HG03354 (cell line): ENCODE measurements around the gene GPR25.

Source experiments
- ATAC-seq: cut with Tn5 transposase; IDR thresholded peaks from one replicate; pipeline ENCODE4 v1.9.1; 2021; ENCODE audit warnings: mild to moderate bottlenecking; ENCODE audit not compliant: unreplicated experiment, poor library complexity, severe bottlenecking

Gene GPR25

DNA sequence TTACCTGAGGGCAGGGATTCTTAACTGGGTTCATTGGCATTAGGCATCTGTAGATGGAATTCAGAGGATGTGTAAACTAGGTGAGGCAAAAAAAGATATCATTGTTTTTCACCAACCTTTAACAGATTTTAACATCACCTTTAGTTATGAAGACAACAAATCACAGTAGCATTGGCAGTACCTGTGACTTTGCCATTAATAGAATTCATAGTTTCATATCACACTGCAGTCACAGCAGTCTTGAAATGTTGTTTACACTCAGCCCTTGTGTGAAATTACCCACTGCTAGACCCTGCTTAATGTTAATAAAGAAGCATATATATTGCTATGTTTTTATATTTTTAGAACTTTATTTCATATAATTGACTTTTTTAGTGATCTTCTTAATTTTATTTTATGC lies 20.2 kb downstream of the GPR25 start:
- no peak for ATAC-seq

DNA sequence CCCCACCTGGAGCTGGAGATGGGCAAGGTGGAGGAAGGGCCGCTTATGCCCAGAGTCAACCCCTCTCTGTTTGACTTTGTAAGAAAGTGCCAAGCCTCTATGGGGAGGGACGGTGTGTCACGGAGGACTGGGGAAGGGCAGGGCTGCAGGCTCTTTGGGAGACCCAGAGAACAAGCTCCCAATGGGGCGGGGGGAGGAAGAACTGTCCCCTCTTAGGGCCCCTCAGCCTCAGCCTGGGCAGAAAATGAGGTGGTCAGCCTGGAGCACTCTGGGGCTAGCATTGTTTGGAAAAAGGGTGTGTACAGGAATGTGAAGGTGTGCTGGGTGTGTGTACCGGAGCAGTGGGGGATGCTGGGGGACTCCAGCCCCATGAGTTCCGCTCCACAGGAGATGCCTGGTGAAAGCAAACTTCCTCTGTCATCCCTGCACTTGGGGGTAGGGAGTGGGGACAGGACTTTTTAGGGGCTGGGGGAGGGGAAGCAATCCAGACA lies 20.7 kb downstream of the GPR25 start:
- no peak for ATAC-seq

DNA sequence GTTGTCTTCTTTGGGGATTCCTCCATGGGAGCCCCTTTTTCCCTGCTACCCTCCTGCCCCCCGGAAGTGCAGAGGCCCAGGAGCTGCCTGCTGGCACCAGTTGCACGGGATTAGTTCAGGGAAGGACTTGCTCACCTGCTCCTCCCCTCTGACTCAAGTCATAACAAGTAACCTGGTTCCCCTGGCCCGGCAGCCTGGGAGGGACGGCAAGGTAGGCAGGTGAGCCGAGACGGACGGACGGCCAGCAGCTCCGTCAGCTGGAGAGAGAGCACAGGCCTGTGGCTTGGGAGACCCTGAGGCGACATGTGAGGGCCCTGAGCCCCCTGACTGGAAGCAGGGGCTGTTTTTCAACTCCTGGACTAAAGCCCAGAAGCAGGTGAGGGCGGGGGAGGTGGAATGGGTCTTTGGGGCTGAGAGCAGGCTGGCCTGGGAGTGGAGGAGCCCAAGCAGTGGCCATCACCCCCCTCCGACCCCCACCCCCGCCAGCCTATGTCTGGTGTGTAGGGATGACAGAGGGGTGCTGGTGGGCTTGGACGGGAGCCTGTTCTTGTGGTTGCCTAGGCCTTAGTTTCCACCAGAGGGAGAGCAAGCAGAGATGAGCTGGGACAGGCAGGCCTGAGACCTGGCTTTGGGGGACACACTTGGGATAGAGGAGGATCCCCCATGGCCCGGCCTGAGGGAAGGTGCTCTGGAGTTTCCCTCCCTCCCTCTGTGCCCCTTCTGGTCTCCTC lies 22.1 kb downstream of the GPR25 start, which contains the start of gene INAVA:
TSS of gene INAVA (plus strand) at position 189 of the 731 bp plus-strand sequence. CDS start 3,501 bp downstream, outside the sequence.
- no peak for ATAC-seq

- no peak for ATAC-seq
Measured at GRCh38 chr1:200895443-200895789, 22.6 kb downstream of the GPR25 start.

DNA sequence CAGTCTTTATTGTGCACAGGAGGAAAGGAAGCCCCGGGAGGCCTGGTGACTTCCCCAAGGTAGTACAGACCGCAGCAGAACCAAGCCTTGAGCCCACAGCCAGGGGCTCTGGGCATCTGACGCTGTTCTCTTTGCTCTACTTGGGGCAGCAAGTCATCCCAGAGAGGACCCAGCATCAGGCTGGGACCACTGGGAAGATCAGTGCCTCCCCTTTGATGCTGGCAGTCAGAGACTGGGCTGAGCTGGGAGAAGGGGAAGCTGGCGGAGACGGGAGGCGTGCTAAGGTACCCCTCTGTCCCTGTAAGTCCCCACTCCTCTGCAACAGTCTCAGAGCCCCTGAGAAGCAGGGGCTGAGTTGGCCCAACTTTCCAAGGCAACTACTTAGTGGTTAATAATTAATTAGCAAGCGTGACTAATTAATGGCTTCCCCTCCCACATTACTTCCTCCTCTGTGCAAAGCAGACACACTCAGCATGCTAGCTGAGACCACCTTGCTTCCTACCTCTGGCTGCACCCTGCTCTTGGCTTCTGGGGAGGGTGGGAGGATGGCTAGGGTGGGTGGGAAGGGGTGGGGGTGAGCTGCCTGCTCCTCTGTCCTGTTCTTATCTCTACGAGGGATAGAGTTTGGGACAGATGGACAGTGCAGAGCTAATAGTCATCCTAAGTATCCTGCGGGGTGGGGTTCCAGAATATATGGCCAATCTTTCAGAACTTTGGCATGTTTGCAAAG lies 23.2 kb downstream of the GPR25 start:
- ATAC-seq: peak; percentile 73

DNA sequence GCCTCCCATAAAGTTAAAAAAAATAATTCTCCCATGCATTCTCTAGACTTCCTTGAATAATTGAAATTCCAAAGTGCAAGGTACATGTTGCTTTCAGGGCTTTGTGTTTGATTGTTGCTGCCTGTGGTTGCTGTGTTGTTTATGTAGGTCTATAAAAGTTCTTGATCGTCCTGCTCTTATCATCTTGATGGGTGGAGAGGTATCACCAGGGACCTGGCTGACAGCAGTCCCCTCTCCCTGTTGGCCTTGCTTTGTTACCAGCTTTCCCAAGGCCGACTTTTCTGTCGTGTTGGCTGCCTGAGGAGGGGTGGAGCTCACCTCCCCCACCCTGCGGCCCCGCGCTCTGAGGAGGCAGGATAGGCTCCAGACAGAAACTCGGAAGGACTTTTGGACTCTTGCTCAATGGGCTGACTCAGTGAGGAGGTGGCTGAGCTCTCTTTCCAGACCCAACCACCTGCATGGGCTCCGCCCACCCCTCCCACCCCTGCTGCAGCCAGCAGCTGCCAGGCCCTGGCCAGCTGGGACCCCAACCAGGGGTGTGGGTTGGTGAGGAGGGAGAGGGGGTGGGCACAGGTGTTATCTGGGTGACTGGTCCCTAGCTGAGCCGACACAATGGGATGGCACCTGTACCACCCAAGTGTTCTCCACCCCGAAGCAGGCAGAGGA lies 23.9 kb downstream of the GPR25 start:
- ATAC-seq: no peak

DNA sequence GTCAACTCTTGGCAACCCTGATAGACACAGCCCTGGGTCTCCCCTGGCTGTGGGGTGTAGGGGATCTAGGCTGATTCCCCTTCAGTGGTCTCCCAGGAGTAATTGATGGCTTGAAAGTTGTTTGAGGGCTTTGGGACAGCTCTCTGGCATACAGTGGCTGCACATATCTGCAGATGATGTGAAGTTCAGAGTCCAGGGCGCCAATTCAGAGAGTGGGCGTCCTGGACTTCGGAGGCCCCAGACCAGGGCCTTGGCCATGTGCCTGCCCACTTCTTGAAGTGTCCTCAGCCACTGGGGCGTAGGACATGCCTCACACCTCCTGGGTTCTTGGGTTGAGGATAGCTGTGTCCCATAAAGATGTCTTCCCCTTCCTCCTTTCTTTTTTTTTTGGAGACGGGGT lies 24.5 kb downstream of the GPR25 start:
- ATAC-seq: no peak

- ATAC-seq: no peak
Measured at GRCh38 chr1:200899015-200899386, 26.2 kb downstream of the GPR25 start.

DNA sequence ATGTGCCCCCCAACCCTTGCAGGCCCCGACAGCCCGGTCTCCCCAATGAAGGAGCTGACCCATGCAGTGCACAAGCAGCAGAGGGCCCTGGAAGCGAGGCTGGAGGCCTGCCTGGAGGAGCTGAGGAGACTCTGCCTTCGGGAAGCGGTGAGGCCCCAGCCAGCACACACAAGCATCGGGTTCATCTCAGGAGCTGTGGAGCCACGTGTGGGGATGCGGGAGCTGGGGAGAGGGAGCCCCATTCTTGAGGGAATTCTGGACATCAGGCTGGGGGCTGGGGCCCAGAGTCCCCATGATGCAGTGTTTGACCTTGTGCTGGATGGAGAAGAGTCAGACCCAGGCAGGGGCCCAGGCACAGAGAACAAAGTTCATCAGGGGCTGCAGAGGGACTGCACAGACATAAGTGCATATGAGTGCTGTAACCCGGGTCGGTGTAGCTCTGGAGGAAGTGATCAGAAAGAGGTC lies 26.7 kb downstream of the GPR25 start:
- ATAC-seq: no peak

DNA sequence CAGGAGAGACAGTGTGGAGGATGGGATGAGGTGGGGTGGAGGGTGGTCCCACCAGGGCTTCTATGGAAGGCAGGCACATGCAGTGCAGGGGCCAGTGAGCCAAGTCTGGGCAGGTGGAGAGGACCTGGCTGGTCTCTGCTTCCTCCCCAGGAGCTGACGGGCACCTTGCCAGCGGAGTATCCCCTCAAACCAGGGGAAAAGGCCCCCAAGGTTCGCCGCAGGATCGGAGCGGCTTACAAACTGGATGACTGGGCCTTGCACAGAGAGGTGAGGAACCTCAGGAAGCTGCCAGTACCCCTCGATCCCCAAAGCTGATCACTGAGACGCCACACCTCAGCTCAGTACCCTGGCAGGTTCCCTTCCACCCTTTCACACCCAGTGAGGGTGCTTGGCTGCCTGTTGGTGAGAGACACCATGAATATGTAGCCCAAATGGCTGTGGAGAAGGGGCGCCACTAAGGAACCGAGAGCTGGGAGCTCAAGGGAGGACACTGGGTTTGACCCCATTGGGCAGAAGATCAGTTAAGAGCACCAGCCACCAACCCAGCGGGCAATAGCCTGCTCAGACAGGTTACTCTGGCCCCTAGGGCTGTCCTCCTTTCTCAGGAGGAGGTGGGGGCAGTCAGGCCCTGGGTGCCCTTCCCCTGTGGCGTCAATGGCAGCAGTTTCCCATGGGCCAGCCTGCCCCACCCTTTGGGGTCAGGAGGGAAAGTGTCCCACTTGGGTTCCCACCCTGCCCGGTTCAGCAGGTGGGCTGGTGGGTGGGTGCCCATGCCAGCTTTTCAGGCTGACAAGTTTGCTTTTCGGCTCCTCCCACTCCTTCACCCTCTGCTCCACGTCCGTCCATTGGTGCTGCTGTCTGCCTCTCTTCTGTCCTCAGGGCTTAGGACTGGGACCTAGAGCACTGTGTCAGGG lies 27.4 kb downstream of the GPR25 start:
- ATAC-seq: no peak

- no peak for ATAC-seq
Measured at GRCh38 chr1:200900877-200901276, 28.1 kb downstream of the GPR25 start.

- no peak for ATAC-seq
Measured at GRCh38 chr1:200901350-200901749, 28.6 kb downstream of the GPR25 start.

- ATAC-seq: no peak
Measured at GRCh38 chr1:200901796-200902444, 29.1 kb downstream of the GPR25 start.

DNA sequence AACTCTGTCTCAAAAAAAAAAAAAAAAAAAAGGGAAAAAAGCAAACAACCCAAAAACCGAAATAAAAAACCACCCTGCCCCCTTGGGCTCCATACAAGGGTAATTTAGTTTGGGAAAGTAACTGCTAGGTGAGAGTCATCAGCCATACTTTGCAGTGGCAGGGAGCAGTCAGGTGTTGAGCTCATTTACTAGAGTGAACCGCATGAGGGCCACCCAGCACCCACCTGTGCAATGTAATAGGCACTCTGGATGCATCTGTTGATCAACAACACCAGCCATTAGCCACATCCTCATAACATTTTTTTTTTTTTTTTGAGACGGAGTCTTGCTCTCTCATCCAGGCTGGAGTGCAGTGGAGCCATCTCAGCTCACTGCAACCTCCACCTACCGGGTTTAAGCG lies 31.0 kb downstream of the GPR25 start:
- ATAC-seq: no peak

- no peak for ATAC-seq
Measured at GRCh38 chr1:200904772-200905171, 32.0 kb downstream of the GPR25 start.

GRCh38 chr1:200905411-200906052 lies 32.8 kb downstream of the GPR25 start:
- ATAC-seq: peak; percentile 34

- ATAC-seq: no peak
Measured at GRCh38 chr1:200906491-200906890, 33.7 kb downstream of the GPR25 start.

- ATAC-seq: peak; percentile 62
Measured at GRCh38 chr1:200907611-200908097, 34.9 kb downstream of the GPR25 start.
